Kidney capillary endothelial cell (primary cell): ENCODE data around the gene HNRNPCL1.
"Not testable (repeated sequence)": the region's sequence is repeated elsewhere in the genome, so short reads cannot be mapped to it uniquely, and the experiment has no call there.

Experiments
- DNase-seq: peaks from one replicate; pipeline ENCODE4 v3.0.0-alpha.2; 2018; ENCODE audit warnings: low spot score

The HNRNPCL1 gene

GRCh38 chr1:12848620-12849019 is at the start of gene HNRNPCL1:
TSS of gene HNRNPCL1 (minus strand) at chr1:12848720. CDS start at chr1:12848289, 431 bp downstream.
- not testable (repeated sequence) for DNase-seq

GRCh38 chr1:12898170-12898569 is 49.6 kb upstream of the HNRNPCL1 start, which contains the start of gene PRAMEF10:
TSS of gene PRAMEF10 (minus strand) at chr1:12898270. CDS start at chr1:12895847, 2,423 bp downstream.
- DNase-seq: not testable (repeated sequence)

DNA sequence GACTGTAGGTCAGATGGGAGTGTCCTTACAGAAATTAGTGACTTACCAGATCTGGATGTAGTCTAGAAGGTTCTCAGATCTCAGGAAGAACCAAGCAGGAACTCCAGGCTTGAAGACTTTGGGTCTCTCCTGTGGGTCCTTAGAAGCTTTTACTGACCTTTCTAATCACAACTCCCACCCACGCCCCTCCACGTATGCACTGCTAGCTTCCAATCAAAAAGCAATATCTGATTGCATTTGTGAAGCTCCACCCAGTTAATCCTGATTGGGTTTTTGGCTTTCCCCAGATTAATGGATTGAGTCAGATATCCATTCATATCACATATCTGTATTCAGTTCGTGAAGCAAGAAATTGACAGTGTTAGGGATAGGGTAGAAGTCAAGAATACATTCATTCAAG is 37.6 kb upstream of the HNRNPCL1 start, which contains the start of gene PRAMEF4:
TSS of gene PRAMEF4 (minus strand) at position 101 of the 400 bp plus-strand sequence. CDS start 2,807 bp downstream, outside the sequence.
- DNase-seq: not testable (repeated sequence)

DNA sequence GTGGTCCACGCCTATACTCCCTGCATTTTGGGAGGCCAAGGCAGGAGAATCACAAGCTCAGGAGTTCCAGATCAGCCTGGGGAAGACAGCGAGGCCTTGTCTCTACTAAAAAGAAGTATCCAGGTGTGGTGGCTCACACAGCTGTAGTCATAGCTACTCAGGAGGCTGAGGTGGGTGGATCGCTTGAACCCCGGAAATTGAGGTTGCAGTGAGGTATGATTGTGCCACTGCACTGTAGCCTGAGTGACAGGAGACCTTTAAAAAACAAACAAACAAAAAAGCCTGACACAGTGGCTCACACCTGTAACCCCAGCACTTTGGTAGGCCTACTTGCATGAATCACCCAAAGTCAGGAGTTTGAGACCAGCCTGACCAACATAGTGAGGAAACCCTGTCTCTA is 29.9 kb upstream of the HNRNPCL1 start:
- DNase-seq: not testable (repeated sequence)

- not testable (repeated sequence) for DNase-seq
Observed at GRCh38 chr1:12863131-12863880, 14.8 kb upstream of the HNRNPCL1 start.

- DNase-seq: not testable (repeated sequence)
Observed at GRCh38 chr1:12856786-12857185, 8.3 kb upstream of the HNRNPCL1 start, which contains the start of gene PRAMEF2. TSS of gene PRAMEF2 (plus strand) at chr1:12857086. CDS start at chr1:12859010, 1,924 bp downstream.

DNA sequence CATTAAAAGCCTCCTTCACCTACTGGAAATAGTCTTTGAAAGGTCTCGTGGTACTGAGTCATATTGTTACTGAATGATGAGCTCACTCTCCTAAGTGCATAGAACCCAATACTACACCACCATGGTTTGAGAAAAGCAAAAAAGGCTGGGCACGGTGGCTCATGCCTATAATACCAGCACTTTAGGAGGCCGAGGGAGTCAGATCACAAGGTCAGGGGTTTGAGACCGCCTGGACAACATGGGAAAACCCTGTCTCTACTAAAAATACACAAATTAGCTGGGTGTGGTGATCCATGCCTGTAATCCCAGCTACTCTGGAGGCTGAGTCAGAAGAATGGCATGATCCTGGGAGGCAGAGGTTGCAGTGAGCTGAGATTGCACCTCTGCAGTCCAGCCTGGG is 3.3 kb upstream of the HNRNPCL1 start:
- no peak for DNase-seq

- not testable (repeated sequence) for DNase-seq
Observed at GRCh38 chr1:12833251-12833650, 15.3 kb downstream of the HNRNPCL1 start.

GRCh38 chr1:12831310-12831709 is 17.2 kb downstream of the HNRNPCL1 start, which contains the start of gene PRAMEF11:
TSS of gene PRAMEF11 (minus strand) at chr1:12831410. CDS start at chr1:12828789, 2,621 bp downstream.
- not testable (repeated sequence) for DNase-seq

GRCh38 chr1:12819061-12819460 is 29.5 kb downstream of the HNRNPCL1 start:
- DNase-seq: not testable (repeated sequence)

- no peak for DNase-seq
Observed at GRCh38 chr1:12811409-12811784, 37.1 kb downstream of the HNRNPCL1 start.

- DNase-seq: no peak
Observed at GRCh38 chr1:12810691-12811408, 37.7 kb downstream of the HNRNPCL1 start.

DNA sequence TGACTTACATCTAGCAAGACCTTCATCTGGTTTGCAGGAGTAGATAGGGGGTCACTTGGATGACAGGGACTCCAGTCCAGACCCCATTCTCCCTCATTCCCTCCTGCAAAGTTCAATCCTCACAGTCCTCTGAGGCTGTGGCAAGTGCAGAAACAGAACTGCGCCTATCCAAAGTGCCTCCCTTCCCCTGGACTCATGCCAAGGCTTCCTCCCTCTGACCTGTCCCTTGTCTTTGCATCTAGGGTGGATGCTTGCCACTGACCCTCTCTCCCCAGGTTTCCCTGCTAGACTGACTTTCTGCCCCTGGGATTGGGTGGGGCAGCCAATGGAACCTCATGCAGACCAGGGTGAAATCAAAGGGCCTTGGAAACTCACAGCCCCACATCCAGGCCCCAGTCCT is 38.6 kb downstream of the HNRNPCL1 start:
- DNase-seq: no peak

DNA sequence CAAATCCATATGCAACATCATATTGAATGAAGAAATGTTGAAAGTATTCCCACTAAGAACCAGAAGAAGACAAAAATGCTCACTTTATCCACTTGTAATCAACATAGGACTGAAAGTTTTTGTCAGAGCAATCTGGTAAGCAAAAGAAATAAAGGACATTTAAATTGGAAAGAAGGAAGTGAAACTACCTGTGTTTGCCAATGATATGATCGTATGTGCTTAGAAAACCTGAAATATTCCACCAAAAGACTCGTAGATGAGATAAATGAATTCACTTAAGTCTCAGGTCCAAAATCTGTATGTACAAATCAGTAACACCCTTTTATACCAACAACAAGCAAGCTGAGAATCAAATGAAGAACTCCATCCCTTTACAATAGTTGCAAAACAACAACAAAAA is 48.8 kb downstream of the HNRNPCL1 start:
- no peak for DNase-seq

- DNase-seq: no peak
Observed at GRCh38 chr1:12798911-12799310, 49.6 kb downstream of the HNRNPCL1 start.
